ENCODE measurements around the gene FBLN2. TPM values are rescaled to one million over a fixed set of nuclear protein-coding genes. Genes with fewer than 3 reads are reported as not detected.

The FBLN2 gene
- polyA plus RNA-seq, 1 of the 3 experiments (the other 2 are of a cell fraction) = 5.2 TPM

GRCh38 chr3:13501958-13502790 is 46.8 kb upstream of the FBLN2 start:
- peaks cover 0 to 8% of the 10 kb centered on the region in 2 experiments; a peak in 1 of 4 replicates for H3K4me1 ChIP-seq (ENCODE audit: control insufficient read depth in 1 of 2, insufficient read depth in 2 of 2, low read depth in 1 of 2, low read length in 1 of 2)
- WGBS (ENCODE audit: low lambda C conversion rate) = 85% methylated on average over 13 of the region's 18 CpGs
- no peaks in the 10 kb centered on the region for H3K79me2 ChIP-seq (ENCODE audit: insufficient read depth)
- H3F3A ChIP-seq (replicated peaks; ENCODE audit: insufficient read depth) = no peaks in the 10 kb centered on the region
- H3K9me3 ChIP-seq = no peaks in the 10 kb centered on the region
- CTCF ChIA-PET = interaction anchor here (2.3 to 29.6 kb wide), 2 partner anchors 16 to 148 kb away, joined by 5 to 872 read pairs; no protein-coding TSS in a partner anchor
- no peak for DNase-seq
- TF ChIP-seq RFX5 (IDR thresholded peaks at IDR 0.05; ENCODE audit: low read length) = no peak
- no peak for TF ChIP-seq TEAD4 (IDR thresholded peaks at IDR 0.05; ENCODE audit: borderline replicate concordance, insufficient read depth)
- no peak for TF ChIP-seq FOXJ3 (CRISPR knock-in tag; IDR thresholded peaks at IDR 0.05)
- TF ChIP-seq SIN3A (IDR thresholded peaks at IDR 0.05; ENCODE audit: borderline replicate concordance, low read depth, low read length) = no peak
- no peak for TF ChIP-seq JUND (IDR thresholded peaks at IDR 0.05)
- TF ChIP-seq, protein P1, sequence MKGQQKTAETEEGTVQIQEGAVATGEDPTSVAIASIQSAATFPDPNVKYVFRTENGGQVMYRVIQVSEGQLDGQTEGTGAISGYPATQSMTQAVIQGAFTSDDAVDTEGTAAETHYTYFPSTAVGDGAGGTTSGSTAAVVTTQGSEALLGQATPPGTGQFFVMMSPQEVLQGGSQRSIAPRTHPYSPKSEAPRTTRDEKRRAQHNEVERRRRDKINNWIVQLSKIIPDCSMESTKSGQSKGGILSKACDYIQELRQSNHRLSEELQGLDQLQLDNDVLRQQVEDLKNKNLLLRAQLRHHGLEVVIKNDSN (IDR thresholded peaks at IDR 0.05; ENCODE audit: borderline replicate concordance, low read depth) = no peak
- TF ChIP-seq, protein P2, sequence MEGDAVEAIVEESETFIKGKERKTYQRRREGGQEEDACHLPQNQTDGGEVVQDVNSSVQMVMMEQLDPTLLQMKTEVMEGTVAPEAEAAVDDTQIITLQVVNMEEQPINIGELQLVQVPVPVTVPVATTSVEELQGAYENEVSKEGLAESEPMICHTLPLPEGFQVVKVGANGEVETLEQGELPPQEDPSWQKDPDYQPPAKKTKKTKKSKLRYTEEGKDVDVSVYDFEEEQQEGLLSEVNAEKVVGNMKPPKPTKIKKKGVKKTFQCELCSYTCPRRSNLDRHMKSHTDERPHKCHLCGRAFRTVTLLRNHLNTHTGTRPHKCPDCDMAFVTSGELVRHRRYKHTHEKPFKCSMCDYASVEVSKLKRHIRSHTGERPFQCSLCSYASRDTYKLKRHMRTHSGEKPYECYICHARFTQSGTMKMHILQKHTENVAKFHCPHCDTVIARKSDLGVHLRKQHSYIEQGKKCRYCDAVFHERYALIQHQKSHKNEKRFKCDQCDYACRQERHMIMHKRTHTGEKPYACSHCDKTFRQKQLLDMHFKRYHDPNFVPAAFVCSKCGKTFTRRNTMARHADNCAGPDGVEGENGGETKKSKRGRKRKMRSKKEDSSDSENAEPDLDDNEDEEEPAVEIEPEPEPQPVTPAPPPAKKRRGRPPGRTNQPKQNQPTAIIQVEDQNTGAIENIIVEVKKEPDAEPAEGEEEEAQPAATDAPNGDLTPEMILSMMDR (IDR thresholded peaks at IDR 0.05) = no peak
- TF ChIP-seq FOXM1 (IDR thresholded peaks at IDR 0.05; ENCODE audit: low read depth) = no peak
- TF ChIP-seq, protein P3, sequence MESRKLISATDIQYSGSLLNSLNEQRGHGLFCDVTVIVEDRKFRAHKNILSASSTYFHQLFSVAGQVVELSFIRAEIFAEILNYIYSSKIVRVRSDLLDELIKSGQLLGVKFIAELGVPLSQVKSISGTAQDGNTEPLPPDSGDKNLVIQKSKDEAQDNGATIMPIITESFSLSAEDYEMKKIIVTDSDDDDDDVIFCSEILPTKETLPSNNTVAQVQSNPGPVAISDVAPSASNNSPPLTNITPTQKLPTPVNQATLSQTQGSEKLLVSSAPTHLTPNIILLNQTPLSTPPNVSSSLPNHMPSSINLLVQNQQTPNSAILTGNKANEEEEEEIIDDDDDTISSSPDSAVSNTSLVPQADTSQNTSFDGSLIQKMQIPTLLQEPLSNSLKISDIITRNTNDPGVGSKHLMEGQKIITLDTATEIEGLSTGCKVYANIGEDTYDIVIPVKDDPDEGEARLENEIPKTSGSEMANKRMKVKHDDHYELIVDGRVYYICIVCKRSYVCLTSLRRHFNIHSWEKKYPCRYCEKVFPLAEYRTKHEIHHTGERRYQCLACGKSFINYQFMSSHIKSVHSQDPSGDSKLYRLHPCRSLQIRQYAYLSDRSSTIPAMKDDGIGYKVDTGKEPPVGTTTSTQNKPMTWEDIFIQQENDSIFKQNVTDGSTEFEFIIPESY (IDR thresholded peaks at IDR 0.05; ENCODE audit: borderline replicate concordance, low read depth) = no peak
- TF ChIP-seq GATA2 (CRISPR knock-in tag; IDR thresholded peaks at IDR 0.05) = no peak
- TF ChIP-seq GABPA (IDR thresholded peaks at IDR 0.05; ENCODE audit: low read depth) = no peak
- TF ChIP-seq TCF12 (IDR thresholded peaks at IDR 0.05) = no peak
- no peak for TF ChIP-seq RAD21 (IDR thresholded peaks at IDR 0.05; ENCODE audit: low read length)
- TF ChIP-seq MEF2A (IDR thresholded peaks at IDR 0.05; ENCODE audit: borderline replicate concordance, low read depth) = no peak
- H3K27ac ChIP-seq (ENCODE audit: low read depth in 2 of 2, low read length in 1 of 2) = no peak overlapping the region
- no peaks in the 10 kb centered on the region for H3K36me3 ChIP-seq (replicated peaks in 1 of 2; ENCODE audit: control insufficient read depth in 1 of 2, insufficient read depth in 2 of 2, low read length in 1 of 2)
- POLR2A ChIA-PET = no interaction called here
- no peak overlapping the region for H2AFZ ChIP-seq (ENCODE audit: low read depth)
- H3K27me3 ChIP-seq (ENCODE audit: insufficient read depth) = no peaks in the 10 kb centered on the region
- no peak overlapping the region for H3K9ac ChIP-seq
- no peak overlapping the region for H3K4me3 ChIP-seq (ENCODE audit: low read depth in 2 of 2, low read length in 1 of 2)
- H4K20me1 ChIP-seq (ENCODE audit: insufficient read depth) = no peaks in the 10 kb centered on the region
- no peaks in the 10 kb centered on the region for H3K9me2 ChIP-seq
- no peak overlapping the region for H3K4me2 ChIP-seq

Data from SK-N-SH (cell line).